Lower leg skin (tissue), 4 donors: Measurements from ENCODE around the gene MYO1E. TPM values are rescaled to one million over a fixed set of nuclear protein-coding genes. Genes with fewer than 3 reads are reported as not detected.

Experiments
- DNase-seq, 2 donors: peaks; one replicate each; pipeline ENCODE4 v3.0.0-alpha.2; 2019; ENCODE audit warnings: low spot score in 2 of 2
- H3K4me3 ChIP-seq: fragments of 200-600 bp; sonication (generic); 2 replicates; pipeline ENCODE4 v1.5.1; 2017; ENCODE audit warnings: mild to moderate bottlenecking, low read depth; ENCODE audit not compliant: poor library complexity, severe bottlenecking
- POLR2A ChIP-seq, 2 donors: fragments of 450-650 bp; IDR thresholded peaks; one replicate each; pipeline ENCODE4 v1.6.1; 2016 to 2017; ENCODE audit warnings: antibody characterized with exemption in 2 of 2, mild to moderate bottlenecking in 1 of 2, moderate library complexity in 1 of 2
- WGBS, 2 donors: methylation state at CpG; one replicate each; pipeline ENCODE4 v1.1.5; 2018; 5-methylcytosine and 5-hydroxymethylcytosine counted together
- intact Hi-C: fragments of 100-400 bp; cut with DNase I; formaldehyde crosslinking; loops from one replicate; pipeline ENCODE4 v1.15.0; 2023; ENCODE audit warnings: low total_unique reads
- total RNA-seq, 4 donors: library from RNA; depleted of rRNA; stranded (reverse); fragments of >200 nt; gene quantifications; one replicate each; pipeline ENCODE4 v1.1.0, GENCODE V29; 2016
- TF ChIP-seq, protein P1 (sequence below), 3 donors: fragments of 450-650 bp; IDR thresholded peaks; one replicate each; pipeline ENCODE4 v1.5.1; 2016; ENCODE audit warnings: antibody characterized with exemption in 3 of 3, mild to moderate bottlenecking in 3 of 3, moderate library complexity in 2 of 3

Gene MYO1E
- total RNA-seq, 4 donors from 2014 or later = 134 to 218 (median 183) TPM

DNA sequence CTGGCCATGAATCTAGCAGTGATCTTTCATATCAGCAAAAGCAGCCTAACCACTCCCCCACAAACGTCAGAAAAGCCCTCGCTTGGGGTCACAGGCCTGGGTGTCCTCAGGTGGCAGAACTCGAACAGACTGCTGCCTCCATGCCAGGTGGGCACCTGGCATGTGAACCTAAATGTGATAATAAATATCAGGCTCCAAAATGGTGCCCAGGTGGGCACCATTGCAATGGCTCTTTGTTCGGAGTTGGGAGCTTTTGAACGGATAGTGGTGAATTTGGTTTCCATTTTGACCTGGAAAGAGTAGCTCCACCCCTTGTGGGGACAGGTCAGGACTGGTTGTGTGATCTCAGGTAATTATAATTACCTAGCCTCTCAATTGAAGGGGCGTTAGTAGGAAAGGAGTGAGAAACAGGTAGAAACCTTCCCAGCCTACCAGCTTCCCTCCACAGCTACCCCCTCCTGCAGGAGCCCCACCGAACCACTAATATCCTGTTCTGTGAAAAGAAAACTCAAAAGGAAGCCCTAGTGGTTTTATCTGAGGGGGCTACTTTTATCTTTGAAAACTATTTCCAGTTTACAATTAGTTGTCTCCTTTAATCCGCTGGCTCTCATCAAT lies 18.1 kb downstream of the MYO1E start:
- intact Hi-C loops = no loop called here
- TF ChIP-seq POLR2A (IDR thresholded peaks at IDR 0.05) = no peak
- TF ChIP-seq, protein P1, sequence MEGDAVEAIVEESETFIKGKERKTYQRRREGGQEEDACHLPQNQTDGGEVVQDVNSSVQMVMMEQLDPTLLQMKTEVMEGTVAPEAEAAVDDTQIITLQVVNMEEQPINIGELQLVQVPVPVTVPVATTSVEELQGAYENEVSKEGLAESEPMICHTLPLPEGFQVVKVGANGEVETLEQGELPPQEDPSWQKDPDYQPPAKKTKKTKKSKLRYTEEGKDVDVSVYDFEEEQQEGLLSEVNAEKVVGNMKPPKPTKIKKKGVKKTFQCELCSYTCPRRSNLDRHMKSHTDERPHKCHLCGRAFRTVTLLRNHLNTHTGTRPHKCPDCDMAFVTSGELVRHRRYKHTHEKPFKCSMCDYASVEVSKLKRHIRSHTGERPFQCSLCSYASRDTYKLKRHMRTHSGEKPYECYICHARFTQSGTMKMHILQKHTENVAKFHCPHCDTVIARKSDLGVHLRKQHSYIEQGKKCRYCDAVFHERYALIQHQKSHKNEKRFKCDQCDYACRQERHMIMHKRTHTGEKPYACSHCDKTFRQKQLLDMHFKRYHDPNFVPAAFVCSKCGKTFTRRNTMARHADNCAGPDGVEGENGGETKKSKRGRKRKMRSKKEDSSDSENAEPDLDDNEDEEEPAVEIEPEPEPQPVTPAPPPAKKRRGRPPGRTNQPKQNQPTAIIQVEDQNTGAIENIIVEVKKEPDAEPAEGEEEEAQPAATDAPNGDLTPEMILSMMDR (IDR thresholded peaks at IDR 0.05) = no peak
- H3K4me3 ChIP-seq = no peak overlapping the region
- 66 to 67% methylated on average over 8 of the region's 8 CpGs for WGBS, 2 donors
- DNase-seq = no peak

DNA sequence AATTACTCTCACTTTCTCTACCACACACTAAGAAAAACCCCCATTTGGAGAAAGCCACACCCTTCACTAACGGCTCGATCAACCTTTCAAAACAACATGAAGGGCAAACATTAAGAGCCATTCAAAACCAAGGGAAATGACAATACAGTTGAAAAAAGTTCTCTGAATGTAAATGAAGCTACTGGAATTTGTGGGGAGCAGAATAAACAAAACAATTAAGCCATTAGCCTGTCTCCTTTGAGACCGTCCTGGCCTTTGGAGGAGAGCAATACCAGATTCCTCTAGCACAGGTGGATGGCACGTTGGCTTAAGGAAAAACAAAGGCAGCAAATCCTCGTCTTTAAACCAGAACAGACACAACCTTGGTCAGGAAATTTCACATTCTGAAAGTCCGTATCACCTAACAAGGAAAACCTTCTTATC lies 18.7 kb downstream of the MYO1E start:
- DNase-seq = no peak
- intact Hi-C loops = no loop called here
- no peak overlapping the region for H3K4me3 ChIP-seq
- 77 to 81% methylated on average over 6 of the region's 6 CpGs for WGBS, 2 donors
- TF ChIP-seq, protein P1 (IDR thresholded peaks at IDR 0.05) = no peak
- TF ChIP-seq POLR2A (IDR thresholded peaks at IDR 0.05) = no peak

DNA sequence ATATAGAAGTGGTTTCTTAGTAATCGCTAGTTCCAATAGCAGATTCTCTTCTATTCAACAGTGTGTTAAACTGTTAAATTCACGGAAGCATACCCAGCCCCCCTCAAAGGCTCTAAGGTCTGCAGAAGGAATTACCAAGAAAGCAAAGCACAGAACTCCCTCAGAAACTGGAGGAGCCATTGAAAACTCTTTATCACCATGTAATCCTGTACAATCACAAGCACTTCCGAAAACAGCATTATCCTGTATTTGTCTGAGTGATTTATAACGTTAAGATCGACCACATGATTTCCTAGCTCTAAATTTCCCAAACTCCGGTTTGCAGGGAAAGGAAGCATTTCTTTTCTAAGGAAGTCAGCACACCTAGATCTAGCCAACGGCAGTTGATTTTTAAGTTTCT lies 20.0 kb downstream of the MYO1E start:
- intact Hi-C loops = no loop called here
- H3K4me3 ChIP-seq = no peak overlapping the region
- no peak for DNase-seq
- TF ChIP-seq, protein P1 (IDR thresholded peaks at IDR 0.05) = no peak
- TF ChIP-seq POLR2A (IDR thresholded peaks at IDR 0.05) = no peak
- 41 to 49% methylated on average over 7 of the region's 7 CpGs for WGBS, 2 donors

DNA sequence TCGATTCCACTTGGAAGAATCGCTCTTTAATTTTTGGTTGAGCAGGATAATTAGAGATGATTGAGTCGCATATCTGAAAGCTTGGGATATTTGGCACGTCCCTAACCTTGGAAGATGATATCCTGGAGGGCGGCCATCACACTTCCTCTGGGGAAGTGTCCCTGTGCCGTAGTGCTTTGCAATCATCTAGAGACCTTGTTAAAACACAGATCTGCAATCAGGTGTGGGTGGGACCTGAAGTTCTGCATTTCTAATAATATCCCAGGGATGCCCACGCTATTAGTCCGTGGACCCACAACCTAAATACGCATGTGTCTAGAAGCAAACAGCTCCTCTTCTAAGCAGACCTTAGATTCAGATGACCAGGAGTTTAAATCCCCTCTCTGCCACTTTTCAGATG lies 20.5 kb downstream of the MYO1E start:
- intact Hi-C loops = no loop called here
- no peak overlapping the region for H3K4me3 ChIP-seq
- TF ChIP-seq, protein P1 (IDR thresholded peaks at IDR 0.05) = no peak
- no peak for TF ChIP-seq POLR2A (IDR thresholded peaks at IDR 0.05)
- no peak for DNase-seq
- 64 to 65% methylated on average over 9 of the region's 9 CpGs for WGBS, 2 donors

DNA sequence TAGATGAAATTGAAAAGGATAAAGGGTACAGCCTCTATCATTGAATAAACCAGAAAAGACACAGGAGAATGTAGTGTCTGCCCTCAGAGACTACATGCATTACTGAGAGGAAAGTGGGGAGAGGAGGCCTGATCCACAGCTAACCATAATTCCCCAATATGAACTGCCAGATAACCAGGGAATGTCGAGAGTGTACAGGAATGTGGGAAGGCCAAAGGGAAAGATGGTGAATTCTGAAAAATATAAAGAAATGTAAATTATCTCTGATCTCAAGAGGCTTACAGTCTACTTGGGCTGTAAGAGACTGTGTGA lies 22.3 kb downstream of the MYO1E start:
- WGBS, 2 donors = 46 to 60% methylated on average over 1 of the region's 1 CpG
- TF ChIP-seq, protein P1 (IDR thresholded peaks at IDR 0.05) = no peak
- TF ChIP-seq POLR2A (IDR thresholded peaks at IDR 0.05) = no peak
- intact Hi-C loops = no loop called here
- DNase-seq = no peak
- H3K4me3 ChIP-seq = no peak overlapping the region
